GM23338 (cell line): ENCODE data around the gene TECR. TPM values are rescaled to one million over a fixed set of nuclear protein-coding genes. Genes with fewer than 3 reads are reported as not detected.

ENCODE experiments used
- ATAC-seq: fragments of 200-7000 bp; cut with Tn5 transposase; 3 replicates; pipeline ENCODE4 v1.9.1; 2020
- DNase-seq: peaks from one replicate; pipeline ENCODE4 v3.0.0-alpha.2; 2015; ENCODE audit warnings: low spot score
- H2AFZ ChIP-seq: fragments of 200-600 bp; sonication (generic); 2 replicates; pipeline ENCODE4 v1.8.0; 2016; ENCODE audit warnings: antibody characterized with exemption, mild to moderate bottlenecking, moderate library complexity
- H3F3A ChIP-seq: fragments of 200-600 bp; sonication (generic); replicated peaks from 2 replicates; pipeline ENCODE4 v1.8.0; 2017; ENCODE audit warnings: antibody characterized with exemption, mixed run types, low read depth
- H3K27ac ChIP-seq: fragments of 200-600 bp; sonication (generic); 2 replicates; pipeline ENCODE4 v1.6.1; 2016; ENCODE audit warnings: low read depth
- H3K27me3 ChIP-seq: fragments of 200-600 bp; sonication (generic); 2 replicates; pipeline ENCODE4 v1.8.0; 2016; ENCODE audit warnings: mild to moderate bottlenecking, mixed run types, moderate library complexity; ENCODE audit not compliant: insufficient read depth
- H3K36me3 ChIP-seq: fragments of 200-600 bp; sonication (generic); 2 replicates; pipeline ENCODE4 v1.8.0; 2016; ENCODE audit warnings: mild to moderate bottlenecking; ENCODE audit not compliant: insufficient read depth
- H3K4me1 ChIP-seq: fragments of 200-600 bp; sonication (generic); 2 replicates; pipeline ENCODE4 v1.8.0; 2016; ENCODE audit warnings: mild to moderate bottlenecking, moderate library complexity; ENCODE audit not compliant: insufficient read depth
- H3K4me2 ChIP-seq: fragments of 200-600 bp; sonication (generic); 2 replicates; pipeline ENCODE4 v1.7.1; 2017; ENCODE audit warnings: mixed run types
- H3K4me3 ChIP-seq: fragments of 200-600 bp; sonication (generic); 2 replicates; pipeline ENCODE4 v1.6.1; 2016; ENCODE audit warnings: mixed run types
- H3K79me2 ChIP-seq: fragments of 200-600 bp; sonication (generic); replicated peaks from 2 replicates; pipeline ENCODE4 v1.8.0; 2017; ENCODE audit warnings: mild to moderate bottlenecking; ENCODE audit not compliant: insufficient read depth
- H3K9me2 ChIP-seq: fragments of 200-600 bp; sonication (generic); 2 replicates; pipeline ENCODE4 v1.8.0; 2017; ENCODE audit not compliant: insufficient read depth
- H4K20me1 ChIP-seq: fragments of 200-600 bp; sonication (generic); replicated peaks from 2 replicates; pipeline ENCODE4 v1.8.0; 2017; ENCODE audit warnings: mild to moderate bottlenecking; ENCODE audit not compliant: insufficient read depth
- H3K27ac Mint-ChIP-seq: 2 replicates; pipeline ENCODE4 v1.8.0; 2020; ENCODE audit warnings: inconsistent platforms, mild to moderate bottlenecking, moderate library complexity, mixed read lengths
- H3K27me3 Mint-ChIP-seq: 3 replicates; pipeline ENCODE4 v1.8.0; 2022; ENCODE audit warnings: low read depth, mild to moderate bottlenecking, moderate library complexity, mixed read lengths, inconsistent platforms; ENCODE audit not compliant: insufficient read depth, poor library complexity
- H3K36me3 Mint-ChIP-seq: 3 replicates; pipeline ENCODE4 v1.8.0; 2021; ENCODE audit warnings: low read depth, mild to moderate bottlenecking, inconsistent platforms, moderate library complexity, mixed read lengths
- H3K4me1 Mint-ChIP-seq: 3 replicates; pipeline ENCODE4 v1.8.0; 2020; ENCODE audit warnings: mild to moderate bottlenecking, inconsistent platforms, mixed read lengths
- H3K4me3 Mint-ChIP-seq: 3 replicates; pipeline ENCODE4 v1.8.0; 2021; ENCODE audit warnings: moderate library complexity, mild to moderate bottlenecking, inconsistent platforms, mixed read lengths
- H3K9me3 Mint-ChIP-seq: 3 replicates; pipeline ENCODE4 v1.8.0; 2020; ENCODE audit warnings: moderate library complexity, mild to moderate bottlenecking, inconsistent platforms, mixed read lengths
- CREB1 ChIP-seq: fragments of 250-450 bp; sonication (Bioruptor Pico); IDR thresholded peaks from 2 replicates; pipeline ENCODE4 v1.5.0; 2020; ENCODE audit warnings: low read depth, mild to moderate bottlenecking, moderate library complexity
- CTCF ChIP-seq, 2 experiments: fragments of 200-600 bp in 1 of 2; sonication (generic) in 1 of 2; conservative IDR thresholded peaks; 2 replicates each; pipeline versions ENCODE4 v1.5.1 to v1.6.1; 2016 to 2017; ENCODE audit warnings: antibody characterized with exemption in 2 of 2, low read depth in 2 of 2, mild to moderate bottlenecking in 2 of 2, moderate library complexity in 1 of 2
- ETS1 ChIP-seq: IDR thresholded peaks from 2 replicates; pipeline ENCODE4 v1.6.1; 2016; ENCODE audit warnings: antibody characterized with exemption
- EZH2 ChIP-seq: fragments of 200-600 bp; sonication (generic); IDR thresholded peaks from one replicate; pipeline ENCODE4 v1.8.0; 2017; ENCODE audit warnings: antibody characterized with exemption, mild to moderate bottlenecking, low read depth; ENCODE audit not compliant: unreplicated experiment
- EZH2phosphoT487 ChIP-seq: fragments of 200-600 bp; sonication (generic); IDR thresholded peaks from one replicate; pipeline ENCODE4 v1.8.1; 2018; ENCODE audit warnings: antibody characterized with exemption; ENCODE audit not compliant: unreplicated experiment
- JUNB ChIP-seq: IDR thresholded peaks from one replicate; pipeline ENCODE4 v1.6.1; 2016; ENCODE audit warnings: antibody characterized with exemption; ENCODE audit not compliant: unreplicated experiment
- NANOG ChIP-seq: IDR thresholded peaks from 2 replicates; pipeline ENCODE4 v1.6.1; 2016; ENCODE audit warnings: antibody characterized with exemption, borderline replicate concordance
- POLR2AphosphoS5 ChIP-seq: IDR thresholded peaks from 2 replicates; pipeline ENCODE4 v1.6.1; 2016; ENCODE audit warnings: antibody characterized with exemption, low read depth
- REST ChIP-seq: IDR thresholded peaks from one replicate; pipeline ENCODE4 v1.6.1; 2018; ENCODE audit warnings: antibody characterized with exemption; ENCODE audit not compliant: unreplicated experiment
- STAT1 ChIP-seq: IDR thresholded peaks from one replicate; pipeline ENCODE4 v1.6.1; 2016; ENCODE audit warnings: antibody characterized with exemption; ENCODE audit not compliant: unreplicated experiment
- ZNF114 ChIP-seq: fragments of 250-450 bp; sonication (Bioruptor Pico); IDR thresholded peaks from 2 replicates; pipeline ENCODE4 v1.5.0; 2020; ENCODE audit warnings: mild to moderate bottlenecking, moderate library complexity
- ZNF331 ChIP-seq: fragments of 250-450 bp; sonication (Bioruptor Pico); IDR thresholded peaks from 2 replicates; pipeline ENCODE4 v1.5.0; 2020; ENCODE audit warnings: low read depth, mild to moderate bottlenecking, moderate library complexity
- ZNF462 ChIP-seq: fragments of 250-450 bp; sonication (Bioruptor Pico); IDR thresholded peaks from 2 replicates; pipeline ENCODE4 v1.5.0; 2020; ENCODE audit warnings: mild to moderate bottlenecking, moderate library complexity
- polyA plus RNA-seq: library from polyadenylated mRNA; unstranded; fragments of >200 nt; fragmentation: Nextera tagmentation; extraction: Ambion mirVana; gene quantifications from 2 replicates; pipeline ENCODE4 v1.2.1, GENCODE V29; 2016
- total RNA-seq: library from RNA; depleted of rRNA; stranded (reverse); fragments of >200 nt; shearing (Covaris generic); gene quantifications from 2 replicates; pipeline ENCODE4 v1.2.3, GENCODE V29; 2014

TECR gene
- total and polyA plus RNA-seq, 2 experiments from 2014 or later, result 107 to 268 TPM

- H3K4me1 Mint-ChIP-seq, result peaks cover 12% of the 10 kb centered on the region
- peak overlapping the region; percentile 82; the same call in 1 of the 2 replicates for H2AFZ ChIP-seq
- H3K27ac ChIP-seq, result peak overlapping the region; percentile 60; the same call in 1 of the 2 replicates
- peaks cover 4% of the 10 kb centered on the region; the same call in 1 of the 3 replicates for H3K36me3 Mint-ChIP-seq
- H3K79me2 ChIP-seq, result peaks cover 53% of the 10 kb centered on the region
- peak overlapping the region; percentile 88 for H3K4me2 ChIP-seq
- DNase-seq, result peak; percentile 51
- H3K4me3 ChIP-seq, result peak overlapping the region; percentile 88
- H3K27me3 ChIP-seq, result no peaks in the 10 kb centered on the region
- H3K27me3 Mint-ChIP-seq, result peaks cover 21% of the 10 kb centered on the region
- 0 out of 2 replicates have a peak, but pooled peaks cover 4% of the 10 kb centered on the region for H3K9me2 ChIP-seq
- H3K4me1 ChIP-seq, result peaks cover 8% of the 10 kb centered on the region
- no peaks in the 10 kb centered on the region; the same call in 2 of the 3 replicates for H3K9me3 Mint-ChIP-seq
- H4K20me1 ChIP-seq, result peaks cover 20% of the 10 kb centered on the region
- H3F3A ChIP-seq, result no peaks in the 10 kb centered on the region
- peak; percentile 9 for ATAC-seq
- no peaks in the 10 kb centered on the region; the same call in 1 of the 2 replicates for H3K36me3 ChIP-seq
- H3K4me3 Mint-ChIP-seq, result peak overlapping the region; percentile 92
- TF ChIP-seq NANOG (no peak), ETS1 (no peak), ZNF114 (CRISPR knock-in tag) (no peak), CREB1 (no peak), CTCF (conservative IDR thresholded peaks at IDR 0.05; ENCODE audit: low read depth in 2 of 2) (no peak), ZNF331 (CRISPR knock-in tag) (no peak), EZH2 (no peak), REST (no peak), STAT1 (no peak), EZH2phosphoT487 (no peak), JUNB (no peak), ZNF462 (CRISPR knock-in tag) (no peak), POLR2AphosphoS5 (no peak)
- peak overlapping the region; percentile 96 for H3K27ac Mint-ChIP-seq
Observed at GRCh38 chr19:14530005-14530348, 583 bp downstream of the TECR start.
